Stimulated activated CD4-positive, alpha-beta T cell treated with anti-CD3 and anti-CD28 coated beads, Interleukin-15, amount 100 ng/mL, for 48 hours (primary cell): ENCODE measurements around the gene TAB2.

Experiments
- DNase-seq, 2 donors: peaks; one replicate each; pipeline ENCODE4 v3.0.0-alpha.2; 2020; ENCODE audit warnings: low read depth in 2 of 2

TAB2 gene

GRCh38 chr6:149414821-149415220 is 97.3 kb downstream of the TAB2 start:
- DNase-seq, result no peak

- DNase-seq, result no peak
Measured at GRCh38 chr6:149419696-149420404, 102.3 kb downstream of the TAB2 start.

- DNase-seq, result no peak
Measured at GRCh38 chr6:149421132-149421531, 103.6 kb downstream of the TAB2 start.

- DNase-seq, result no peak
Measured at GRCh38 chr6:149422581-149422980, 105.1 kb downstream of the TAB2 start.

- DNase-seq, result no peak
Measured at GRCh38 chr6:149423964-149424440, 106.5 kb downstream of the TAB2 start.

GRCh38 chr6:149425224-149425623 is 107.7 kb downstream of the TAB2 start:
- no peak for DNase-seq

- no peak for DNase-seq
Measured at GRCh38 chr6:149425754-149426153, 108.2 kb downstream of the TAB2 start.

GRCh38 chr6:149428606-149429005 is 111.1 kb downstream of the TAB2 start:
- DNase-seq, result no peak

GRCh38 chr6:149429427-149430360 is 112.2 kb downstream of the TAB2 start:
- DNase-seq, result no peak

- DNase-seq, result peak; percentile 84 to 89
Measured at GRCh38 chr6:149431905-149432775, 114.6 kb downstream of the TAB2 start.

- DNase-seq, result no peak
Measured at GRCh38 chr6:149433405-149433804, 115.9 kb downstream of the TAB2 start.

GRCh38 chr6:149433881-149434280 is 116.4 kb downstream of the TAB2 start:
- no peak for DNase-seq

- no peak for DNase-seq
Measured at GRCh38 chr6:149435919-149436586, 118.5 kb downstream of the TAB2 start.

GRCh38 chr6:149436647-149437046 is 119.1 kb downstream of the TAB2 start:
- no peak for DNase-seq

- DNase-seq, result no peak
Measured at GRCh38 chr6:149437212-149437611, 119.7 kb downstream of the TAB2 start.

- DNase-seq, result no peak
Measured at GRCh38 chr6:149438855-149439254, 121.3 kb downstream of the TAB2 start.

GRCh38 chr6:149439626-149440025 is 122.1 kb downstream of the TAB2 start:
- no peak for DNase-seq

- no peak for DNase-seq
Measured at GRCh38 chr6:149440735-149441671, 123.5 kb downstream of the TAB2 start.

- DNase-seq, result no peak
Measured at GRCh38 chr6:149441740-149442139, 124.2 kb downstream of the TAB2 start.
